K562 (cell line): ENCODE measurements around the gene TMEFF2. TPM values are rescaled to one million over a fixed set of nuclear protein-coding genes. Genes with fewer than 3 reads are reported as not detected.
A peak's percentile ranks its signal among the peaks of the same experiment; 100 is the strongest.

Experiments
- ATAC-seq: fragments of 200-7000 bp; cut with Tn5 transposase; 3 replicates; pipeline ENCODE4 v1.9.1; 2020; ENCODE audit warnings: moderate library complexity
- BruUV-seq: library from RNA; stranded (reverse); fragments of 400-500 nt; replicated peaks from 2 replicates; lab custom pipeline; 2021; lab: Mats Ljungman, UMichigan
- CTCF ChIA-PET: fragments of 300-600 bp; formaldehyde crosslinking; extraction: SDS; loops from one replicate; lab custom pipeline; 2021; ENCODE audit warnings: low intra/inter-chr PET ratio; lab: Yijun Ruan, JAX
- POLR2A ChIA-PET: fragments of 300-600, 350-650 bp; sonication (Branson Sonifier 250); formaldehyde crosslinking; extraction: SDS; loops from one replicate; lab custom pipeline; 2021; ENCODE audit warnings: antibody characterized with exemption, inconsistent platforms; lab: Yijun Ruan, JAX
- DNase-seq, 4 experiments: peaks; one replicate each; pipeline versions ENCODE4 v3.0.0 to v3.0.0-alpha.2; 2011 to 2018; ENCODE audit warnings: low spot score in 3 of 4, mixed read lengths in 3 of 4; ENCODE audit errors: extremely low read depth in 1 of 4
- FAIRE-seq: peaks from 2 replicates; lab custom pipeline; 2011; peaks lifted over from hg19 to GRCh38; lab: Jason Lieb, UNC
- H2AFZ ChIP-seq: 2 replicates; pipeline ENCODE4 v1.6.0; 2011; ENCODE audit warnings: low read depth, low read length, control low read depth, inconsistent platforms
- H3K27ac ChIP-seq: fragments of 200-600 bp; 3 replicates; pipeline ENCODE4 v1.8.0; 2011; ENCODE audit warnings: low read depth, mild to moderate bottlenecking, control low read depth, inconsistent platforms, low read length, moderate library complexity, mixed read lengths; ENCODE audit errors: extremely low read depth
- H3K27me3 ChIP-seq, 2 experiments: fragments of 300-600 bp in 1 of 2; 2 replicates in 1 of 2; 3 replicates in 1 of 2; pipeline versions ENCODE4 v1.6.0 to v1.8.0; 2011; ENCODE audit warnings: inconsistent platforms in 2 of 2, low read length in 2 of 2, mild to moderate bottlenecking in 1 of 2, mixed read lengths in 1 of 2, moderate library complexity in 1 of 2; ENCODE audit not compliant: control insufficient read depth in 2 of 2, insufficient read depth in 2 of 2
- H3K36me3 ChIP-seq: fragments of 300-600 bp; 3 replicates; pipeline ENCODE4 v1.8.0; 2011; ENCODE audit warnings: mild to moderate bottlenecking, low read length, inconsistent platforms; ENCODE audit not compliant: control insufficient read depth, insufficient read depth
- H3K4me1 ChIP-seq, 2 experiments: fragments of 200-600 bp in 1 of 2; replicated peaks in 1 of 2; 2 replicates in 1 of 2; 3 replicates in 1 of 2; pipeline versions ENCODE4 v1.5.1 to v1.8.0; 2011; ENCODE audit warnings: inconsistent platforms in 2 of 2, low read length in 2 of 2, mild to moderate bottlenecking in 1 of 2, mixed read lengths in 1 of 2, moderate library complexity in 1 of 2; ENCODE audit not compliant: control insufficient read depth in 2 of 2, insufficient read depth in 2 of 2
- H3K4me2 ChIP-seq: 2 replicates; pipeline ENCODE4 v1.6.1; 2011; ENCODE audit warnings: low read length, control low read depth, inconsistent platforms, mixed read lengths; ENCODE audit not compliant: insufficient read depth
- H3K4me3 ChIP-seq: fragments of 200-600 bp; sonication (generic), shearing (Covaris generic); 2 replicates; pipeline ENCODE4 v1.5.1; 2016; ENCODE audit warnings: control low read depth, inconsistent platforms
- H3K79me2 ChIP-seq: fragments of 200-600 bp; 3 replicates; pipeline ENCODE4 v1.8.0; 2011; ENCODE audit warnings: low read length, inconsistent platforms; ENCODE audit not compliant: control insufficient read depth, insufficient read depth
- H3K9ac ChIP-seq, 2 experiments: 2 replicates each; pipeline versions ENCODE4 v1.6.0 to v1.6.1; 2011; ENCODE audit warnings: low read depth in 2 of 2, low read length in 2 of 2, control low read depth in 1 of 2, inconsistent platforms in 1 of 2, mild to moderate bottlenecking in 1 of 2, mixed read lengths in 1 of 2; ENCODE audit not compliant: insufficient read depth in 1 of 2
- H3K9me1 ChIP-seq: one replicate; pipeline ENCODE4 v1.6.0; 2011; ENCODE audit warnings: inconsistent platforms, mild to moderate bottlenecking, low read length, moderate library complexity; ENCODE audit not compliant: control insufficient read depth, insufficient read depth
- H3K9me3 ChIP-seq: replicated peaks from 2 replicates; pipeline ENCODE4 v1.5.1; 2011; ENCODE audit warnings: low read depth, low read length, inconsistent platforms; ENCODE audit not compliant: control insufficient read depth, insufficient read depth
- H4K20me1 ChIP-seq: replicated peaks from 2 replicates; pipeline ENCODE4 v1.6.1; 2011; ENCODE audit warnings: low read length, inconsistent platforms, mixed read lengths; ENCODE audit not compliant: control insufficient read depth, insufficient read depth
- ATF3 ChIP-seq, 2 experiments: fragments of 450-650 bp in 1 of 2; sonication (generic) in 1 of 2; formaldehyde crosslinking in 1 of 2; IDR thresholded peaks in 1 of 2; conservative IDR thresholded peaks in 1 of 2; 2 replicates each; pipeline versions ENCODE4 v1.6.1 to v1.8.1; 2016 to 2023; ENCODE audit warnings: mild to moderate bottlenecking in 2 of 2, moderate library complexity in 2 of 2, inconsistent platforms in 1 of 2, missing genetic modification reagents in 1 of 2
- E4F1 ChIP-seq: fragments of 250-450 bp; sonication (Bioruptor Pico); IDR thresholded peaks from 2 replicates; pipeline ENCODE4 v1.5.0; 2021; ENCODE audit warnings: mild to moderate bottlenecking, borderline replicate concordance
- FOSL1 ChIP-seq: fragments of 200-800 bp; sonication (Bioruptor generic); conservative IDR thresholded peaks from 2 replicates; pipeline ENCODE4 v1.6.1; 2016; ENCODE audit warnings: missing genetic modification characterization, missing compliant biosample characterization
- FOXA1 ChIP-seq: fragments of 450-650 bp; IDR thresholded peaks from 2 replicates; pipeline ENCODE4 v1.6.1; 2016; ENCODE audit warnings: mild to moderate bottlenecking, borderline replicate concordance
- HBP1 ChIP-seq: fragments of 450-650 bp; formaldehyde crosslinking; IDR thresholded peaks from 2 replicates; pipeline ENCODE4 v1.4.0; 2022; ENCODE audit warnings: missing genetic modification characterization
- JUND ChIP-seq, 2 experiments: IDR thresholded peaks; 2 replicates in 1 of 2; 3 replicates in 1 of 2; pipeline ENCODE4 v1.6.1; 2011; ENCODE audit warnings: borderline replicate concordance in 2 of 2, low read depth in 2 of 2, low read length in 2 of 2, improper control_type of control experiment in 1 of 2, missing biosample characterization in 1 of 2, missing genetic modification characterization in 1 of 2, missing genetic modification reagents in 1 of 2
- NCOA1 ChIP-seq: fragments of 450-650 bp; IDR thresholded peaks from 2 replicates; pipeline ENCODE4 v1.6.1; 2016; ENCODE audit warnings: low read depth
- POLR3G ChIP-seq: IDR thresholded peaks from 2 replicates; pipeline ENCODE4 v1.6.1; 2011; ENCODE audit not compliant: insufficient read length, insufficient replicate concordance; ENCODE audit errors: extremely low read depth
- STAG1 ChIP-seq: sonication (generic); formaldehyde crosslinking; IDR thresholded peaks from 2 replicates; pipeline ENCODE4 v1.5.0; 2020; ENCODE audit warnings: missing genetic modification reagents, borderline replicate concordance
- ZBTB33 ChIP-seq: sonication (generic); formaldehyde crosslinking; IDR thresholded peaks from 2 replicates; pipeline ENCODE4 v1.8.1; 2023; ENCODE audit warnings: mild to moderate bottlenecking, missing genetic modification reagents
- ZBTB8A ChIP-seq: fragments of 450-650 bp; IDR thresholded peaks from 2 replicates; pipeline ENCODE4 v1.6.1; 2018; ENCODE audit warnings: mild to moderate bottlenecking, moderate library complexity; ENCODE audit not compliant: partially characterized antibody
- WGBS: fragments of 100-300 bp; shearing (Covaris generic); methylation state at CpG from one replicate; pipeline ENCODE4 v1.1.6; 2016; ENCODE audit warnings: low coverage, mixed read lengths; ENCODE audit not compliant: insufficient coverage; ENCODE audit errors: missing lambda C conversion rate; 5-methylcytosine and 5-hydroxymethylcytosine counted together
- in situ Hi-C: fragments of 300-500 bp; cut with MboI; formaldehyde crosslinking; loops from 4 replicates; pipeline ENCODE4 v1.15.0; 2018; ENCODE audit warnings: inconsistent platforms, mixed read lengths
- intact Hi-C: fragments of 100-400 bp; cut with micrococcal nuclease; formaldehyde crosslinking; loops from 2 replicates; pipeline ENCODE4 v1.14.2; 2022
- polyA plus RNA-seq, 8 experiments: library from polyadenylated mRNA; depleted of rRNA in 4 of 8; stranded (reverse) in 5 of 8; unstranded in 3 of 8; fragments of >200 nt; fragmentation: Nextera tagmentation in 2 of 8; fragmentation: Illumina TruSeq in 1 of 8; extraction: Ambion mirVana in 2 of 8; extraction: Trizol in 1 of 8; gene quantifications; 2 replicates each; pipeline versions ENCODE4 v1.2.1 to v1.2.3, GENCODE V29; 2011 to 2014; ENCODE audit warnings: inconsistent platforms in 1 of 8, missing spikeins in 1 of 8
- total RNA-seq, 7 experiments: library from RNA; depleted of rRNA in 6 of 7; stranded (reverse); fragments of >200 nt in 6 of 7; fragmentation: Illumina TruSeq in 2 of 7; extraction: Trizol in 2 of 7; gene quantifications; 2 replicates each; pipeline versions ENCODE4 v1.2.1 to v1.2.3, GENCODE V29; 2011 to 2021; ENCODE audit warnings: low replicate concordance in 1 of 7

TMEFF2 gene
- total and polyA plus RNA-seq, 9 of the 15 experiments (the other 6 are each of a cell fraction or from before 2014, with no cell fraction given), result 1.4 TPM; not detected in 8

GRCh38 chr2:192159208-192159607, 35.5 kb downstream of the TMEFF2 start:
- intact Hi-C loops, result no loop called here
- DNase-seq, result peak in 1 of 4 experiments; percentile 8

More at GRCh38 chr2:192159208-192159607, 35.5 kb downstream of the TMEFF2 start:
- ATAC-seq, result no peak
- no peak overlapping the region for H3K4me2 ChIP-seq
- no peaks in the 10 kb centered on the region for H3K9me1 ChIP-seq
- H3K4me1 ChIP-seq, result no peaks in the 10 kb centered on the region
- WGBS, result 29% methylated on average over 2 of the region's 2 CpGs
- no peak overlapping the region for H2AFZ ChIP-seq
- no peaks in the 10 kb centered on the region for H4K20me1 ChIP-seq
- BruUV-seq, result no TSS peak
- CTCF ChIA-PET, result no interaction called here
- H3K27ac ChIP-seq, result no peak overlapping the region
- in situ Hi-C loops, result loop anchor here (5.0 kb wide), 1 partner anchor 602 kb away; no protein-coding TSS in a partner anchor
- no peaks in the 10 kb centered on the region for H3K9me3 ChIP-seq
- no peaks in the 10 kb centered on the region for H3K27me3 ChIP-seq
- no peak for TF ChIP-seq E4F1
- TF ChIP-seq POLR3G, result no peak
- TF ChIP-seq ZBTB8A, result no peak
- peak; percentile 48; the same call in 1 of the 2 replicates for TF ChIP-seq ATF3 (IDR thresholded peaks at IDR 0.05)
- TF ChIP-seq ATF3 (CRISPR knock-in tag; conservative IDR thresholded peaks at IDR 0.05), result no peak
- no peak for TF ChIP-seq FOXA1
- TF ChIP-seq STAG1 (CRISPR knock-in tag), result no peak
- peak; percentile 38; the same call in 1 of the 2 replicates for TF ChIP-seq JUND (IDR thresholded peaks at IDR 0.05; ENCODE audit: borderline replicate concordance, low read depth, low read length)
- TF ChIP-seq JUND (tag; IDR thresholded peaks at IDR 0.05; ENCODE audit: borderline replicate concordance, low read depth, low read length), result peak; percentile 36; the same call in 1 of the 3 replicates
- TF ChIP-seq ZBTB33 (CRISPR knock-in tag), result no peak
- no peak for TF ChIP-seq HBP1 (CRISPR knock-in tag)
- TF ChIP-seq NCOA1, result no peak
- TF ChIP-seq FOSL1 (tag), result 0 out of 2 replicates have a peak, but pooled peaks have one; percentile 20
- H3K79me2 ChIP-seq, result no peaks in the 10 kb centered on the region
- POLR2A ChIA-PET, result no interaction called here
- no peak overlapping the region for H3K4me3 ChIP-seq
- no peak overlapping the region for H3K9ac ChIP-seq
- no peaks in the 10 kb centered on the region for H3K36me3 ChIP-seq
- FAIRE-seq, result no peak
